Activated effector memory CD4-positive, alpha-beta T cell treated with anti-CD3 and anti-CD28 coated beads, Interleukin-2, amount 50 U/mL, for 16 hours (primary cell): ENCODE results near the gene PDK2.

Source experiments
- DNase-seq: peaks from one replicate; pipeline ENCODE4 v3.0.0-alpha.2; 2020

Gene PDK2

GRCh38 chr17:50102164-50102991 lies 7.2 kb downstream of the PDK2 start:
- no peak for DNase-seq

DNA sequence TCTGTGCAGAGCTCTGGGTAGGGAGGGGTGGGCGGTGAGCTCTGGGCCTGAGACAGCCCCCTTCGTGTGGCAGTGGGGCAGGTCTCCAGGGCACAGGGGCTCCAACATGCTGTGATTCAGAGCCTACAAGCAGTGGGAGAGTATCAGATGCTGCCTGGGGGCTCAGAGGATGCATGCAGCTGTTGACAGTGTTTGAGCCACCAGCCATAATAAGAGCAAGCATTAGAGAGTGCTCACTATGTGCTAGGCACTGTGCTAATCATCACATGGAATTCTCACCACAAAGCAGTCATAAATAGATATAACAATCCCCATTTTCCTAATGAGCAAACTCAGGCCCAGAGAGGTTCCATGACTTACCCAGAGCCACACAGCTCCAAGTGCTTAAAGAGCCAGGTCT lies 8.1 kb downstream of the PDK2 start:
- no peak for DNase-seq

DNA sequence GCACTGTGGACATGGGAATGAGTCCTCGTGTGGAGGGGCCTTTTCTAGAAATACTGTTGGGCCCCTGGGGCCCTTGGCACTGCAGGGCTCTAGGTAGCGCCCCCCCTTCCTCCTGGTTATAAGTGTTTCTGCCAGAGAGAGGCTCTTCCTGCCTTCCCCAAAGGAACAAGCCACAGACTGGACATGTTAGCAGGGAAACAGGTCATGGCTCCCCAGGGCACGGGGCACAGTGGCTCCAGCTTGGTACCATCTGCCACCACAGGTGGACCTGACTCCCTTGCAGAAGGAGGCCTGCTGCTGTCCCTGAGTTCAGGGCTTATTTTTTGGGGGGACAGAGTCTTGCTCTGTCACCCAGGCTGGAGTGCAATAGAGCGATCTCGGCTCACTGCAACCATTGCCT lies 8.8 kb downstream of the PDK2 start:
- no peak for DNase-seq

DNA sequence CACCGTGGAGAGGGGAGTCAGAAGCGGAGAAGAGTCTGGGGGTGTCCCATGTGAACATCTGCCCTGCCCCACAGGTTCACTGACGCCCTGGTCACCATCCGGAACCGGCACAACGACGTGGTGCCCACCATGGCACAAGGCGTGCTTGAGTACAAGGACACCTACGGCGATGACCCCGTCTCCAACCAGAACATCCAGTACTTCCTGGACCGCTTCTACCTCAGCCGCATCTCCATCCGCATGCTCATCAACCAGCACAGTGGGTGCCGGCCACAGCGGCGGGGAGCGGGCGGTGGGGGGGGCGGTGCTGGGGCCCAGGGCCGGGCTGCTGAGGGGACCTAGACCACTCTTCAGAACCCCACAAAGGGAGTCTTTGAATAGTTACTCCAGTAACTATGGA lies 10.7 kb downstream of the PDK2 start:
- no peak for DNase-seq

DNA sequence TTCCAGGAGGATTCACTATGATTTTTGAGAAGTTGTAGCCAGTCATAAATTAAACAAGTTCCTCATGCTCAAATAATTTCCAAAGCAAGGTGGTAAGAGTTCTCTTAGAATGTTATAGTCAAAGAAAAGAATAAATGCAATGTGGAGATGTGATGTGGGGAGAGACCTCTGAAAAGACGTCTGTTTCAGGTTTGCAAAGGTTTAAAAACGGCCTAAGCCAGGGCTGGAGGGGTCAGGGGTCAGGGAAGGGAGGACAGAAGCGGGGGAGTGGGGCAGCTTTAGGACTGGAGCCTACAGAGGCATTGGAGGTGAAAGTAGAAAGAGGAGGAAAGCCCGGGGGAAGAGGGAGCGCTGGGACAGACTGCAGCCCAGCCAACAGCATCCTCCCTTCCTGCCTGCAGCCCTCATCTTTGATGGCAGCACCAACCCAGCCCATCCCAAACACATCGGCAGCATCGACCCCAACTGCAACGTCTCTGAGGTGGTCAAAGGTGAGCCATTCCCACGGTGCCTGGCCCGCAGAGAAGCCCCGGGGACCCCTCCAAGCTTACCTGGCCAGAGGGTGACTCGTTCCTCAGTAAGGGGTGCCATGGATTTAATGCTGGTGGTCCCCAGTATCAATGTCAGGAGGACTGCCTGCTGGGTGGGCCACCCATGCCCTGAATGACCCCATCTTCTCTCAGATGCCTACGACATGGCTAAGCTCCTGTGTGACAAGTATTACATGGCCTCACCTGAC lies 11.4 kb downstream of the PDK2 start:
- no peak for DNase-seq

DNA sequence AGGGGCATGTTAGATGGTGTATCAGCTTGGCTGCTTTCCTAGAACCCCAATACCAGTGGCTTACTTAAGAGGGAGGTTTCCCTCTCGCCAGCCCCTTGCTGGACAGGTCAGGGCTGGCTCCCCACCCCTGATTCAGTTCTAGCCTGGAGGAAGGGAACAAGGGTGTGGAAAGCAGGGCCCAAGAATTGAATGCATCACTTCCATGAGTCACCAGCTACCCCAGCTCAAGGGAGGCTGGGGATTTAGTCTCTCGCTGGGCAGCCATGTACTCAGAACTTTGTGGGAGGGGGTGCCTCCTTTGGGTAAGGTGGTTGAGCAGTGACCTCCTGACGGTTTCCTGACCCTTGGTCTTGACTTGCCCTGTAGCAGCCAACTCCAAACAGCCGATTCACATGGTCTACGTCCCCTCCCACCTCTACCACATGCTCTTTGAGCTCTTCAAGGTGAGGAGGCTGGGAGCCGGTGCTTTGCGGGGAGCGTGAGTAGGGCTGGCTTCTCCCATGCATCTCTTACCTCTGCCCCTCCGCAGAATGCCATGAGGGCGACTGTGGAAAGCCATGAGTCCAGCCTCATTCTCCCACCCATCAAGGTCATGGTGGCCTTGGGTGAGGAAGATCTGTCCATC lies 12.8 kb downstream of the PDK2 start:
- DNase-seq, result no peak

DNA sequence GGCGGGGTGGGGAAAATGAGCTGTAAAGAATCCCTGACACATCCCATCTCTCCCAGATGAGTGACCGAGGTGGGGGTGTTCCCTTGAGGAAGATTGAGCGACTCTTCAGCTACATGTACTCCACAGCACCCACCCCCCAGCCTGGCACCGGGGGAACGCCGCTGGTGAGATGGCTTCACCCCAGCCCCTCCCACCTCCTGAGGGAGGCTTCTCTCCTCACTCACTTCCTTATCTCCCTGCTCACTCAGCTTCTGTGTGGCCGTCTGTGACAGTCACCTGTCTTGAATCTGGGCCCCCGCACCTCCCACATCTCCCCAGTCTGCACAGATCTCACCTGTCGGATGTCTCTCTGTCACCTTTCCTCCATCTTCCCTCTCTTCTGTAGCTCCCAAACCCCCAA lies 13.4 kb downstream of the PDK2 start:
- no peak for DNase-seq

GRCh38 chr17:50109207-50109606 lies 14.1 kb downstream of the PDK2 start:
- no peak for DNase-seq

DNA sequence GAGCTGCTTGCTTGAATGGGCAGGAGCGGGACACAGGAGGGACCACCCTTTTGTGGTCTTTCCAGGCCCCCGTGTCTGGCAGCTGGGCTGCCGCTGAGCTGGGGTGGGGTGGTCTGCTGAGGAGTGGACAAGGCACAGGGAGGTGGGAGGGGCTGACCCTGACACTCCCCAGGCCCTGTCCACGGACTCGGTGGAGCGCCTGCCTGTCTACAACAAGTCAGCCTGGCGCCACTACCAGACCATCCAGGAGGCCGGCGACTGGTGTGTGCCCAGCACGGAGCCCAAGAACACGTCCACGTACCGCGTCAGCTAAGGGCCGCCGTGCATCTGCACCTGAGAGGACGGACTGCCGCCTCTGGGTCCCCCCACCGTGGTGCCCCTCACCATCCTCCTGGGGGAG lies 14.6 kb downstream of the PDK2 start:
- no peak for DNase-seq

- DNase-seq, result no peak
Observed at GRCh38 chr17:50110591-50111349, 15.6 kb downstream of the PDK2 start.

DNA sequence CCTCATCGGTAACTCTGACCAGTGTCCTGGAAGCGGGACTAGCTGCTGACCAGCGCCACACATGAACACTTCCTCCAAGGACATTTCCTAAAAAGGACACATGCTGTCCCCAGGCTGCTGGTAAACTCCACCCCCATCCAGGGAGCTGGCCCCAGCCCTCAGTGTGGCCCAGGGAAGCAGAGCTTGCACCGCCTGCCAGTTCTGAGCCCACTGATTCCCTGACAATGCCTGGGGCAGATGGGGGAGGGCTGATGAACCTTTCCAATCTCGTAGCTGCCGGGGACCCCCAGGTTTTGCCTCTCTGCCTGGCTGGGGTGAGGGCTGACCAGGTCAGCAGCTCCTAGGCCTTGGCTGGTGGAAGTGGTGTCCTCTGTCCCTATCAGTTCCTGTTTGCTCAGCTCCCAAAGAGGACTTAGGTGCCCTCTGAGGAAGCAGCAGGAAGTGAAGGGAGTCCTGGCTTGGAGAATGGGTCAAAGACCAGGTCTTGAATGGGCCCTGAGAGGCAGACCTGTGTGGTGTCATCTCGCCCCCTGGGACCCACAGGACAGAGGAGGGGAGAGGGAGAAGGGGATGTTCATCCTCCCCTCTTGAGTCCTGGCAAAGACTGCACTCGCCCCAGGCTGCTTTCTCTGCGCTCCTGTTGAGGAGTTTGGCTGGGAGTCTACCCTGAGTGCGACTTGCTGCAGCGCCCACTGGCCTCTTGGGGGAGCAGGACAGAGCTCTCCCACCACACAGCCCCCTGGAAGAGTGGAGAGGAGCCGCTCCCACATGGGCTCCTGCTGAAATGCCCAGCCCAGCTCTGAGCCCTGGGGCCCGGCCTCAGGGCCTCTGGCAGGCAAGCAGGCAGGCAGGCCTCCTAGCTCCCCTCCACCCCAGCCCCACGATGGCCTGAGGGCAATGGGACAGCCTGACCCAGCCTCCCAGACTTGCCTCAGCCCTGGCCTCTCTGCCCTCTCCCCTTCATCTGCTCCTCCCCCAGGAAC lies 16.8 kb downstream of the PDK2 start:
- no peak for DNase-seq

GRCh38 chr17:50112694-50113093 lies 17.5 kb downstream of the PDK2 start:
- no peak for DNase-seq

- DNase-seq, result no peak
Observed at GRCh38 chr17:50113624-50114320, 18.6 kb downstream of the PDK2 start.

DNA sequence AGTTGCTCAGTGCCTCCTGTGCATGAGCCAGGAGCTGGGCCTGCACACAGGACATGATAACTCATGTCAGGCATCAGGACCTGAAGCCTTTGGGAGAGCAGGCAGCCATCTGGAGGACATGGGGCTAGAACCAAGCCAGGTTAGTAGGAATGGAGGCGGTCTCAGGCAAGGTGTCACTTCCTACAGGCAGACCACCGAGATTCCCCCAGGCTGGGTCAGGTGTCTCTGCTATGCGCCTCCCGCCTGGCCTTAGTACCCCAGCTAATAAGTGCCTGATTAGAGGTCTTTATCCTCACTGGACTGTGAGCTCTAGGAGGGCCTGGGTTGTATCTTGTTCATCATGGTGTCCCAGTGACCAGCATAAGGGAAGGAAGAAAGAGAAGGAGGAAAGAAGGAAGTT lies 19.2 kb downstream of the PDK2 start:
- DNase-seq, result no peak

DNA sequence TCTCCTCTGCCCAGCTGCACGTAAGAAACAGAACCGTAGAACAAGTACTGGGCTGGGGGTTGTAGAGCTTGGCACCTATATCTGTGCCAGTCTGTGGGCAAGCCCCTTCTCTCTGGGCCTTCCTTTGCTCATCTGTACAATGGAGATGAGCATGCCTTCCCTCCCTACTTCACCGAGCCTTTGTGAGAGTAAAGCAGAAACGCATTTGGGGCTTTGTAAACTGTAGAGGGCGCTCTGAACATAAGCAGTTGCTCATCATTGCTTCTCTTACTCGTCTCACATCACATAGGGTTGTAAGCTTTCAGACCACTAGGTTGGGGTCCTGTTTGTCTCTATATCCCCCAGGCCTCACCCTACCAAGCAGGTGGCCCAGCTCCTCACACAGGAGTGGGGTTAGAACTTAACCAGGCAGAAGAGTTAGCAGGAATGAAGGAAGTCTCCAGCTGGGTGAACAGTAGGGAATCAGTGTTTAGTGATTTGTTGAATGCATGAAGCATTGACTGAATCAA lies 19.8 kb downstream of the PDK2 start:
- no peak for DNase-seq

- no peak for DNase-seq
Observed at GRCh38 chr17:50115756-50116155, 20.6 kb downstream of the PDK2 start.

DNA sequence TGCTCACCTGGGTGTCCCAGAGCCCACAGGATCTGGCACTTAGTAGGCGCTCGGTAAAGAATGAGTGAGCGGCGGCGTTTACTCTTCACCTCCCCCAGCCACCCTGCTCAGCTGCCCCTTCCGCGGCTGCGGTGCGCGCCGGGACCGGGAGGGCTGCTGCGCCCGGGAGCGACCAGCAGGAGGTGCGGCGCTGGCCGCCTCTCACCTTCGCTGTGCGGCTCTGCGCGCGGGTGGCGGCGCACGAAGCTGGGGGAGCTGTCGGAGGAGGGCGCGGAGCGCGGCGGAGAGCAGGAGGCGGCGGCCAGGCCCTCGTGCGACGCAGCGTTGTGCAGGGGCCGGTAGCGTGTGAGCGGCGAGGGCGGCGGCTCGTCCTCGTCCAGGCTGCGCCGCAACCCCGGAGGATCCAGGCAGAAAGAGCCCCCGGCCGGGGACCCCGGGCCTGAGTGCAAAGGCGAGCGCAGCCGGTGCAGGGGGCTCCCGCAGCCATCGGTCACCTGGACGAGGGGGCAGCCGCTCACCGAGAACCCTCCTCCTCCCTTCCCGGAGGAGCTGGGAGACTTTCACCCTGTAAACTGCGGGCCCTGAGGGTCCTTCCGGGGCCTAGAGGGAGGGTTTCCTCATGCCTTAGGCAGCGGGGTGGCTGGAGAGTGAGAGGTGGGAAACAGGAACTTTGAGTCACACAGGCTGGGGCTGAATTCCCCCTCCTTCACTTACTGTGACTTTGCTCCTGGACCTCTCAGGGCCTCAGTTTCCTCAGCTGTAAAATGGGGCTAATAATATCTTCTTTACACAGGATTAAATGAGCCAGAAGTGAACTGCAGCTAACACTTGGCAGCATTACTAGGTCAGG lies 22.3 kb downstream of the PDK2 start:
- peak; percentile 86 for DNase-seq

DNA sequence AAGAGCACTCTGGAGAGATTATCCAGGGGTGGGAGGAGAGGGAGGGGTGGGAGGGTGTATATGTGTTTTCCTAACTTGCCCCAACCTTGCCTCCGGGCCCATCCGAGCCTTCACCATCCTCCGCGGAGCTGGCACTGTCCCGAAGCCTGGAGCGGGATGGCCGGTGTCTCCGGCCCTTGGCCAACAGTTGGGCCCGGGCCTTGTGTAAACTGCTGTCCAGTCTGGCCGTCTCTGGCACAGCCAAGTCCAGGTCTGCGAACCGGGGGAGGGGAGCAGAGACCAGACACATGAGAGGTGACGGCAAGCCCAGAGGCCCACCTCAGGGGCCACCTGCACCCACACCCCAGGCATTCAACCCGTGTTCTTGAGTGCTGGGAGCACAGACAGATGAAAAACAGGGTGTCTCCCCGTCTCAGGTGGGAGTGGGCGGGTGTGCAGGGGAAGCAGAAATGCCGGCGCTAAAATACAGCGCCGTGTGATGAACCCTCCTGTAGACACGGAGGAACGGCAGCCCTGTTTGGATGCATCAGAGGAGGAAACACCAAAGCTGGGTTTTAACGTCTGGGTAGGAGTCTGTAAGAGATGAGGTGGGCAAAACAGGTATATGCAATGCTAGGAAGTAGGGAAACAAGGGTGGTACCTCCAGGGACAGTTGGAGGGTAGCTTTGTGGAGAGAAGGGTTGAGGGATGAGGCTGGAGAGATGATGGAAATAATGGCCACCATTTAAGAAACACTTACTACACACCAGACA lies 23.1 kb downstream of the PDK2 start:
- DNase-seq, result no peak

DNA sequence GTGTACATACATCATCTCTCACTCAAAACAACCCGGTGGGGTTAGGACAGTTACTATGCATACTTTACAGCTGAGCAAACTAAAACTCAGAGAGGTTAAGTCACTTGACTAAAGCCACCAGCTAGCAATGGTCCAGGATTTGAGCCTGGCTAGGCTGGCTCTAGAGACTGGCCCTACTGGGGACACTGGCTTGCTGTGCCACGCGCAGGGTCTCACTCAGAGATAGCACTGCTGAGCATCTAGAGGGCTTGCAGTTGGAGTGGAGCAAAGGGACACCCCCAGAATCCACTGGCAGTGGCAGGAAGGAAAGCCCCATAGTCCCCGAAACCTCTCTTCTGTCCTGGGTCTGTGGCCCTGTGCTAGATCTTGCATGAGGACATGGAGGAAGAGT lies 23.7 kb downstream of the PDK2 start:
- DNase-seq, result no peak
